Thyroid gland (tissue), 4 donors: ENCODE results near the gene ZNF814. TPM values are rescaled to one million over a fixed set of nuclear protein-coding genes. Genes with fewer than 3 reads are reported as not detected.
"Not testable (repeated sequence)": the region's sequence is repeated elsewhere in the genome, so short reads cannot be mapped to it uniquely, and the experiment has no call there.

ENCODE experiments used
- DNase-seq, 2 donors: peaks; one replicate each; pipeline ENCODE4 v3.0.0-alpha.2; 2019
- H3K27ac ChIP-seq, 3 donors: fragments of 200-600 bp; sonication (generic); 1 replicate in 2 of 3; 2 replicates in 1 of 3; pipeline ENCODE4 v1.5.1; 2016 to 2019; ENCODE audit warnings: mild to moderate bottlenecking in 1 of 3, moderate library complexity in 1 of 3
- H3K27me3 ChIP-seq: fragments of 200-600 bp; sonication (generic); one replicate; pipeline ENCODE4 v1.5.1; 2019
- H3K36me3 ChIP-seq, 2 donors: fragments of 200-600 bp; sonication (generic); one replicate each; pipeline ENCODE4 v1.5.1; 2016 to 2019
- H3K4me1 ChIP-seq, 2 donors: fragments of 200-600 bp; sonication (generic); one replicate each; pipeline ENCODE4 v1.5.1; 2017 to 2019
- H3K4me3 ChIP-seq, 3 donors: fragments of 200-600 bp; sonication (generic); replicated peaks in 1 of 3; 1 replicate in 2 of 3; 2 replicates in 1 of 3; pipeline ENCODE4 v1.5.1; 2016; ENCODE audit warnings: mild to moderate bottlenecking in 1 of 3
- H3K9me3 ChIP-seq: fragments of 200-600 bp; sonication (generic); one replicate; pipeline ENCODE4 v1.5.1; 2017
- POLR2A ChIP-seq, 2 donors: fragments of 450-650 bp; IDR thresholded peaks; one replicate each; pipeline ENCODE4 v1.6.1; 2017; ENCODE audit warnings: antibody characterized with exemption in 2 of 2, mild to moderate bottlenecking in 2 of 2, moderate library complexity in 1 of 2
- WGBS, 2 donors: methylation state at CpG; one replicate each; pipeline ENCODE4 v1.1.5; 2017; 5-methylcytosine and 5-hydroxymethylcytosine counted together
- intact Hi-C: fragments of 100-400 bp; cut with DNase I; formaldehyde crosslinking; loops from one replicate; pipeline ENCODE4 v1.15.1; 2023
- total RNA-seq, 4 donors: library from RNA; depleted of rRNA; stranded (reverse); fragments of >200 nt; gene quantifications; one replicate each; pipeline ENCODE4 v1.2.3, GENCODE V29; 2016
- TF ChIP-seq, protein P1 (sequence below), 6 experiments: fragments of 200-600 bp in 3 of 6; fragments of 450-650 bp in 3 of 6; sonication (generic) in 3 of 6; IDR thresholded peaks; one replicate each; pipeline ENCODE4 v1.5.1; 2016 to 2019; ENCODE audit warnings: antibody characterized with exemption in 6 of 6, mild to moderate bottlenecking in 2 of 6, inconsistent platforms in 1 of 6, moderate library complexity in 1 of 6

The ZNF814 gene
- total RNA-seq, 4 donors from 2014 or later, result 25.6 to 41.4 (median 31.6) TPM

DNA sequence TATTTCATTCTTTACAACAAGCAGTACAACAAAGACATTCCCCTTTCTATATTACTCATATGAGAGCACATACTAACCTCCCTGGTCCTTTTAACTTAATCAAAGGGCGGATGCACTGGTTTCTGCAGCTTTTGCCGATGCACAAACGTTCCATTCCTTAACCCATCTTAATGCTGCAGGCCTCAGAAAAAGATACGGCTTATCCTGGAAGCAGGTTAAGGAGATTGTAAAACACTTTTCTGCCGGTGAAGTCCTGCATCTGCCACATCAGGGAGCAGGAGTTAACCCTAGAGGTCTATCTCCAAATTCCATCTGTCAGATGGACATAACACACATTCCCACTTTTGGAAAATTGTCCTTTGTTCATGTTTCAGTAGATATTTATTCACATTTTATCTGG is 11.5 kb upstream of the ZNF814 start:
- no peaks in the 10 kb centered on the region for H3K36me3 ChIP-seq
- TF ChIP-seq, protein P1, sequence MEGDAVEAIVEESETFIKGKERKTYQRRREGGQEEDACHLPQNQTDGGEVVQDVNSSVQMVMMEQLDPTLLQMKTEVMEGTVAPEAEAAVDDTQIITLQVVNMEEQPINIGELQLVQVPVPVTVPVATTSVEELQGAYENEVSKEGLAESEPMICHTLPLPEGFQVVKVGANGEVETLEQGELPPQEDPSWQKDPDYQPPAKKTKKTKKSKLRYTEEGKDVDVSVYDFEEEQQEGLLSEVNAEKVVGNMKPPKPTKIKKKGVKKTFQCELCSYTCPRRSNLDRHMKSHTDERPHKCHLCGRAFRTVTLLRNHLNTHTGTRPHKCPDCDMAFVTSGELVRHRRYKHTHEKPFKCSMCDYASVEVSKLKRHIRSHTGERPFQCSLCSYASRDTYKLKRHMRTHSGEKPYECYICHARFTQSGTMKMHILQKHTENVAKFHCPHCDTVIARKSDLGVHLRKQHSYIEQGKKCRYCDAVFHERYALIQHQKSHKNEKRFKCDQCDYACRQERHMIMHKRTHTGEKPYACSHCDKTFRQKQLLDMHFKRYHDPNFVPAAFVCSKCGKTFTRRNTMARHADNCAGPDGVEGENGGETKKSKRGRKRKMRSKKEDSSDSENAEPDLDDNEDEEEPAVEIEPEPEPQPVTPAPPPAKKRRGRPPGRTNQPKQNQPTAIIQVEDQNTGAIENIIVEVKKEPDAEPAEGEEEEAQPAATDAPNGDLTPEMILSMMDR (IDR thresholded peaks at IDR 0.05), result no peak
- no peak for TF ChIP-seq POLR2A (IDR thresholded peaks at IDR 0.05)
- H3K4me1 ChIP-seq, result no peaks in the 10 kb centered on the region
- no peaks in the 10 kb centered on the region for H3K9me3 ChIP-seq
- H3K4me3 ChIP-seq, result no peak overlapping the region
- H3K27me3 ChIP-seq, result no peaks in the 10 kb centered on the region
- no peak for DNase-seq
- no peak overlapping the region for H3K27ac ChIP-seq
- intact Hi-C loops, result no loop called here
- WGBS, 2 donors, result 81 to 87% methylated on average over 5 of the region's 5 CpGs

- H3K4me3 ChIP-seq, H3K36me3 ChIP-seq, DNase-seq, H3K4me1 ChIP-seq, H3K27ac ChIP-seq, H3K27me3 ChIP-seq, H3K9me3 ChIP-seq: not testable (repeated sequence)
- intact Hi-C loops, result loop anchor here (10.0 kb wide), 1 partner anchor 146 kb away; the partner anchor contains the start of gene ZNF776
- WGBS, 2 donors, result 77 to 90% methylated on average over 3 of the region's 3 CpGs
These were observed 1.9 kb upstream of the ZNF814 start for GRCh38 chr19:57890706-57891105.

GRCh38 chr19:57888107-57888559 is 704 bp downstream of the ZNF814 start:
- Histone ChIP-seq H3K4me1 (peaks cover 5 to 9% of the 10 kb centered on the region in 2 donors), H3K9me3 (no peaks in the 10 kb centered on the region), H3K27ac (peak overlapping the region in 2 of 3 donors; percentile 54 to 80), H3K4me3 (peak overlapping the region; percentile 52 to 86 (median 83)), H3K36me3 (no peaks in the 10 kb centered on the region), H3K27me3 (no peaks in the 10 kb centered on the region)
- 2 to 3% methylated on average over 8 of the region's 8 CpGs for WGBS, 2 donors
- intact Hi-C loops, result no loop called here
- no peak for TF ChIP-seq POLR2A (IDR thresholded peaks at IDR 0.05)
- TF ChIP-seq, protein P1 (IDR thresholded peaks at IDR 0.05), result no peak
- no peak for DNase-seq

DNA sequence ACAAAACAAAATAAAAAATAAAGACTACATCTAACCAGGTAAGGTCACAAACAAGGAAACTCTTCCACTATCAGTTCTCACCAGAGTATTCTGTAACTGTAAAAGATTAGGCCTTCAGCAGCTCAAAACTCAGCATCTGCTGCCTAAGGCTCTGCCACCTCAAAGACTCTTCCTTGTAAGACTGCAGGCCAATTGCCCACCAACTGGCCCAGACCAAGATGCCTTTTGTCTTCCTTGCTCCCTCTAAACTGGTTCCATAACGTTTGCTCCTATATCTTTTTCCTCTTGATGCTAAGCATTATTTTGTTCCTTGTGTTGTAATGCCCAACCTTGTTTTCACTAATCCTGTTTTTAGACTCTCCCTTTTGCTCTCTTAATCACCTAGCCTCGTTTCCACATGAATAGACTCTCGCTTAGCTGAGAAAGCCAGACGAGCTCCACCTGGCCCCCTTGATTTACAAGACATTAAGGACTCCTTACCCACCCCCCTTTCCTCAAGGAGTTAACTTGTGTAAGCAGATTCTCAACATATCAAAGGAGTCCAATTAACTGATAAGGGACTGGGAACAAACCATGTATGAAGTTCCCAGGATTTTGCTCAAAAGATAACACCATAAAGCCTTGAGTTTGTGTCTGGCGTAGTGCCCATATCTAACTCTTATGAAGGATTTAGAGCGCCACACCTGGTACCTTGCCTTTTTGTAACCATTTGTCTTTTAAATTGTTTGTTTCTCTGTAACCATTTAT is 1.5 kb downstream of the ZNF814 start:
- peak; percentile 26 to 44 for DNase-seq
- peaks cover 5 to 9% of the 10 kb centered on the region in 2 donors for H3K4me1 ChIP-seq
- no peaks in the 10 kb centered on the region for H3K9me3 ChIP-seq
- H3K36me3 ChIP-seq, result no peaks in the 10 kb centered on the region
- peak overlapping the region in 1 of 3 donors; percentile 83 for H3K4me3 ChIP-seq
- intact Hi-C loops, result no loop called here
- TF ChIP-seq POLR2A (IDR thresholded peaks at IDR 0.05), result no peak
- TF ChIP-seq, protein P1 (IDR thresholded peaks at IDR 0.05), result peak in 2 of 6 experiments; percentile 13 to 22
- WGBS, 2 donors, result 13 to 20% methylated on average over 6 of the region's 6 CpGs
- H3K27ac ChIP-seq, result peak overlapping the region in 2 of 3 donors; percentile 9 to 45
- H3K27me3 ChIP-seq, result no peaks in the 10 kb centered on the region

DNA sequence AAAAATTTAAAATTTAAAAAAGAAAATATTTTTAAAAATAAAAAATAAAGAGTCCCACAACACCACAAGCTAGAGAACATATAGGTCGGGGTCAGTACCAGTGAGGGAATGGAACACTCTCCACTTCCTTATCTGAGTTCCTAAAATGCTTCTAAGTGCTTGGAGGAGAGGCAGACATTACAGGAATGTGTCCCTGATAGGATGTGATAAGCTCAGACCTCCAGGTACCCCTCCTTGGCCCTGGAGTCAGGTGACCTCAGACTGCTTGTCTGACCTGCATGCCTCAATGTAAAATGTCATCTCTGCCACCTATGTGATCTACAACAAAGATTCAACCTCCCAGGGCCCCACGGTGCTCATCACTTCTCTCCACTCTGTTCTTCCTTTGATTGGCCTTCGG is 2.8 kb downstream of the ZNF814 start:
- peaks cover 5 to 9% of the 10 kb centered on the region in 2 donors for H3K4me1 ChIP-seq
- no peak for DNase-seq
- no peak overlapping the region for H3K27ac ChIP-seq
- H3K9me3 ChIP-seq, result no peaks in the 10 kb centered on the region
- WGBS, 2 donors, result 88 to 93% methylated on average over 3 of the region's 3 CpGs
- H3K36me3 ChIP-seq, result no peaks in the 10 kb centered on the region
- TF ChIP-seq, protein P1 (IDR thresholded peaks at IDR 0.05), result no peak
- TF ChIP-seq POLR2A (IDR thresholded peaks at IDR 0.05), result no peak
- no peak overlapping the region for H3K4me3 ChIP-seq
- intact Hi-C loops, result no loop called here
- H3K27me3 ChIP-seq, result no peaks in the 10 kb centered on the region

GRCh38 chr19:57873883-57874799 is 14.7 kb downstream of the ZNF814 start:
- H3K9me3 ChIP-seq, H3K27me3 ChIP-seq, H3K27ac ChIP-seq, H3K4me3 ChIP-seq, intact Hi-C loops, DNase-seq, H3K4me1 ChIP-seq, H3K36me3 ChIP-seq: not testable (repeated sequence)
- 94 to 97% methylated on average over 8 of the region's 8 CpGs for WGBS, 2 donors
